ENCODE measurements around the gene C21orf91. TPM values are rescaled to one million over a fixed set of nuclear protein-coding genes. Genes with fewer than 3 reads are reported as not detected.

C21orf91 gene
- total RNA-seq, 1 donor from 2014 or later = 22.5 TPM

Other genes starting within 250 kb of the C21orf91 start
- gene BTG3, start 206.5 kb downstream of the C21orf91 start, total RNA-seq = 58.3 and 58.9 TPM in 2 replicates

Data from activated T-helper 2 cell treated with anti-CD3 and anti-CD28 coated beads, Interferon-gamma antibody, Interleukin-2, Interleukin-4, amounts not matched to agents 10 μg/mL and 5 μg/mL and 100 μg/mL, durations not matched to agents 14 hours and 24 hours and 36 hours (primary cell).